HFF-Myc (cell line): ENCODE measurements around the gene FBXO2.
"Not testable (repeated sequence)": the region's sequence is repeated elsewhere in the genome, so short reads cannot be mapped to it uniquely, and the experiment has no call there.

Experiments
- DNase-seq: peaks from one replicate; pipeline ENCODE4 v3.0.0-alpha.2; 2011; ENCODE audit warnings: low read depth; ENCODE audit errors: extremely low read depth
- H3K4me3 ChIP-seq: replicated peaks from 2 replicates; pipeline ENCODE4 v1.5.1; 2011; ENCODE audit warnings: low read depth, mild to moderate bottlenecking, control low read depth, low read length
- CTCF ChIP-seq: IDR thresholded peaks from 2 replicates; pipeline ENCODE4 v1.5.1; 2012; ENCODE audit warnings: mild to moderate bottlenecking, low read depth, low read length, control low read depth; ENCODE audit errors: missing control alignments

Gene FBXO2

DNA sequence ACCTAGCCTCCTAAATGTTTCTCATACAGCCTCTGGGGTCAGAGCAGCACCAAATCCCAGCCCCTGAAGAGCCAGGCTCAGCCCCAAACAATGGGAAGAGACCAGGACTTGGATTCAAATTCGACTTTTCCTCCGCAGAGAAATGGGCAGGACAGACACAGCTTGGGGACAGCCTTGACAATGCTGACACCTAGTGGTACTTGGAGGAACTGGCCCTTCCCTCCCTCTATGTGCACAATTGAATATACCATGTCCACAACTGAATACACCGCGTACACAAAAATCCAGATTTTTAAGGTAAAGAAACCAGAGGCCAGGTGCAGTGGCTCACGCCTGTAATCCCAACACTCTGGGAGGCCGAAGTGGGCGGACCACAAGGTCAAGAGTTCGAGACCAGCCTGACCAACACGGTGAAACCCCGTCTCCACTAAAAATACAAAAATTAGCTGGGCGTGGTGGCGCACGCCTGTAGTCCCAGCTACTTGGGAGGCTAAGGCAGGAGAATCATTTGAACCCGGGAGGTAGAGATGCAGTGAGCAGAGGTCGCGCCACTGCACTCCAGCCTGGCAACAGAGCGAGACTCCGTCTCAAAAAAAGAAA lies 11.7 kb downstream of the FBXO2 start:
- not testable (repeated sequence) for H3K4me3 ChIP-seq
- peak; percentile 97 for TF ChIP-seq CTCF
- peak; percentile 47 for DNase-seq

- no peak overlapping the region for H3K4me3 ChIP-seq
- no peak for TF ChIP-seq CTCF
- no peak for DNase-seq
These were observed 12.4 kb downstream of the FBXO2 start for GRCh38 chr1:11641776-11642305.

- no peak for DNase-seq
- H3K4me3 ChIP-seq: no peak overlapping the region
- TF ChIP-seq CTCF: no peak
These were observed 13.3 kb downstream of the FBXO2 start for GRCh38 chr1:11640944-11641343.

GRCh38 chr1:11640101-11640500 lies 14.1 kb downstream of the FBXO2 start:
- DNase-seq: no peak
- TF ChIP-seq CTCF: no peak
- H3K4me3 ChIP-seq: no peak overlapping the region

- TF ChIP-seq CTCF: no peak
- H3K4me3 ChIP-seq: no peak overlapping the region
- no peak for DNase-seq
These were observed 14.9 kb downstream of the FBXO2 start for GRCh38 chr1:11639372-11639771.

DNA sequence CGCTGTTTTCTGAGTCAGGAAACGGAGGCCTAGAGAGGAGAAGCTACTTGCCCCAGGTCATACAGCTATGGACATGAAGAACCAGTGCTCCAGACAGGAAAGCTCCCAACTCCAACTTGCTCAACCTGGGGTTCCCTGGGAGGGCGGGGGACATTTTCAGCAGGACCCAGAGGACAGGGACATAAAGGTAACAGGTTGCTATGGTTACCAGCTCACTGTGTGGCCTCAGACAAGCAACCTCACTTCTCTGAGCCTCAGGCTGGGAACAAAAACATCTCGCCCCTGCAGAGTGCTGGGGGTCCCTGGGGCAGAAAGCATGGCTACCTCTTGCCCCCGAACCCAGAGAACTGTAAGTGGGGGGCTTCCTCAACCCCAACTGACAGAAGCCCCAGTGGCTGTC lies 16.1 kb downstream of the FBXO2 start:
- no peak overlapping the region for H3K4me3 ChIP-seq
- no peak for TF ChIP-seq CTCF
- no peak for DNase-seq
